ENCODE results near the gene OR52A5.
"Not testable (repeated sequence)": the region's sequence is repeated elsewhere in the genome, so short reads cannot be mapped to it uniquely, and the experiment has no call there.

The OR52A5 gene

DNA sequence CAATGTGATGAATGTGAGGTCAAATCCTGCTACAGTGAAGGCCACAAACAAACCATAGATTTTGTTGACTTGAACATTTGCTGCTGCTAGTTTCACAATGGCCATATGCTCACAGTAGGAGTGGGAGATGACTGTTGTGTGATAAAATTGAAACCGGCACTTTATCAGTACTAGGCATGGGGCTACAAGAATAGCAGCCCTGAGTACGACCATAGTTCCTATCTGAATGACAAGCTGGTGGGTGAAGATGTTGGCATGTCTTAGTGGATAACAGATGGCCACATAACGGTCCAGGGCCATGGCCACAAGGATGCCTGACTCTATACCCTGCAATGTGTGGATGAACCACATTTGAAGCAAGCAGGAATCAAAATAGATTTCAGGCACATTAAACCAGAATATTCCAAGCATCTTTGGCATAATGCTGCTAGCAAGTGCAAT lies 13.6 kb upstream of the OR52A5 start:
- no peaks in the 10 kb centered on the region for H3K4me1 ChIP-seq (ENCODE audit: control insufficient read depth, low read depth, low read length)
- H3K9ac ChIP-seq (ENCODE audit: low read length): no peak overlapping the region
- no peak overlapping the region for H3K27ac ChIP-seq (ENCODE audit: low read length)
- no peaks in the 10 kb centered on the region for H3K27me3 ChIP-seq (ENCODE audit: control insufficient read depth, insufficient read depth, low read length)
- no peaks in the 10 kb centered on the region for H3K9me3 ChIP-seq (ENCODE audit: control insufficient read depth, low read depth, low read length)
- no peak overlapping the region for H3K4me3 ChIP-seq (ENCODE audit: low read length)
- H3K36me3 ChIP-seq (ENCODE audit: control insufficient read depth, low read depth, low read length): no peaks in the 10 kb centered on the region

DNA sequence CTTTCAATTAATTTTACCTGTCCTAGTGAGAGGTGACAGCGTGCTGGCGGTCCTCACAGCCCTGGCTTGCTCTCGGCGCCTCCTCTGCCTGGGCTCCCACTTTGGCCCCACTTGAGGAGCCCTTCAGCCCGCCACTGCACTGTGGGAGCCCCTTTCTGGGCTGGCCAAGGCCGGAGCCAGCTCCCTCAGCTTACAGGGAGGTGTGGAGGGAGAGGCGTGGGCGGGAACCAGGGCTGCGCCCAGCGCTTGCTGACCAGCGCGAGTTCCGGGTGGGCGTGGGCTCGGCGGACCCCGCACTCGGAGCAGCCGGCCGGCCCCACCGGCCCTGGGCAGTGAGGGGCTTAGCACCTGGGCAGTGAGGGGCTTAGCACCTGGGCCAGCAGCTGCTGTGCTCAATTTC lies 6.0 kb upstream of the OR52A5 start:
- not testable (repeated sequence) for H3K9me3 ChIP-seq (ENCODE audit: control insufficient read depth, low read depth, low read length); H3K4me1 ChIP-seq (ENCODE audit: control insufficient read depth, low read depth, low read length); H3K27ac ChIP-seq (ENCODE audit: low read length); H3K4me3 ChIP-seq (ENCODE audit: low read length); H3K36me3 ChIP-seq (ENCODE audit: control insufficient read depth, low read depth, low read length); H3K27me3 ChIP-seq (ENCODE audit: control insufficient read depth, insufficient read depth, low read length); H3K9ac ChIP-seq (ENCODE audit: low read length)

DNA sequence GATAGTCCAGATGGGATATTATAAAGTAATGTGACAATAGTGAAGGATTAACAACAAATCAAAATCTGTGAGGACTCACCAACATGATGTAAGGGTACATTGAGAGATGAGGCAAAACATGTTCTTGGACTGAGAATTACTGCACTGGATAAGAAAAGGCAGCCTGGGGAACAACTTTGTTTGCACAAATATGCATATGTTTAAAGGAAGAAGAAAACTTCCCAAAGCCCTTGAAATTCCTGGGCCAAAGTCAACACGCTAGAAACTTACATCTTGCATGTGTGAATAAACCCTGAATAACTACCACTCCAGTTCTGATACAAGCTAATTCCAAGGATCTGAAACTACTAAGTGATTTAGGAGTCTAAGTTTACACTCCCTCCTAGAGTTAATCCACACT lies 1.1 kb downstream of the OR52A5 start:
- Histone ChIP-seq H3K27me3 (ENCODE audit: control insufficient read depth, insufficient read depth, low read length) (no peaks in the 10 kb centered on the region), H3K27ac (ENCODE audit: low read length) (no peak overlapping the region), H3K4me1 (ENCODE audit: control insufficient read depth, low read depth, low read length) (peaks cover 14% of the 10 kb centered on the region), H3K4me3 (ENCODE audit: low read length) (no peak overlapping the region), H3K36me3 (ENCODE audit: control insufficient read depth, low read depth, low read length) (no peaks in the 10 kb centered on the region), H3K9ac (ENCODE audit: low read length) (no peak overlapping the region), H3K9me3 (ENCODE audit: control insufficient read depth, low read depth, low read length) (no peaks in the 10 kb centered on the region)

DNA sequence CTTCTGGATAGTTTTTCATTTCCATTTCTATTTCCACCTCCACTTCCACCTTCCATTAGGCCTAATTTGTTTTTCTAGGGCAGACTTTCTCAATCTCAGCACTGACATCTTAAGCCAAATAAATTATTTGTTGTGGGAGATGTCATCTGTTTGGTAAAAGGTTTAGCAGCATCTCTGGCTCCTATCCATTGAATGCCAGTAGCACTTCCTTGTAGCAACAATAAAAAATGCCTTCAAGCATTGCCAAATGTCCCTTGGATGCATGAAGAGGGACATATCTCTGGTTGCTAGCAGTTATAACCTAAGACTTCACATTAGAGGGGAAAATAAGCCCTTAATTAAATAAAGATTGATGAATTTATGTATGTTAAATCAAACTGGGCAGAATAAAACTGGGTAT lies 1.9 kb downstream of the OR52A5 start:
- Histone ChIP-seq H3K4me1 (ENCODE audit: control insufficient read depth, low read depth, low read length) (peaks cover 14% of the 10 kb centered on the region), H3K36me3 (ENCODE audit: control insufficient read depth, low read depth, low read length) (no peaks in the 10 kb centered on the region), H3K27ac (ENCODE audit: low read length) (no peak overlapping the region), H3K27me3 (ENCODE audit: control insufficient read depth, insufficient read depth, low read length) (no peaks in the 10 kb centered on the region), H3K4me3 (ENCODE audit: low read length) (no peak overlapping the region), H3K9me3 (ENCODE audit: control insufficient read depth, low read depth, low read length) (no peaks in the 10 kb centered on the region), H3K9ac (ENCODE audit: low read length) (no peak overlapping the region)

DNA sequence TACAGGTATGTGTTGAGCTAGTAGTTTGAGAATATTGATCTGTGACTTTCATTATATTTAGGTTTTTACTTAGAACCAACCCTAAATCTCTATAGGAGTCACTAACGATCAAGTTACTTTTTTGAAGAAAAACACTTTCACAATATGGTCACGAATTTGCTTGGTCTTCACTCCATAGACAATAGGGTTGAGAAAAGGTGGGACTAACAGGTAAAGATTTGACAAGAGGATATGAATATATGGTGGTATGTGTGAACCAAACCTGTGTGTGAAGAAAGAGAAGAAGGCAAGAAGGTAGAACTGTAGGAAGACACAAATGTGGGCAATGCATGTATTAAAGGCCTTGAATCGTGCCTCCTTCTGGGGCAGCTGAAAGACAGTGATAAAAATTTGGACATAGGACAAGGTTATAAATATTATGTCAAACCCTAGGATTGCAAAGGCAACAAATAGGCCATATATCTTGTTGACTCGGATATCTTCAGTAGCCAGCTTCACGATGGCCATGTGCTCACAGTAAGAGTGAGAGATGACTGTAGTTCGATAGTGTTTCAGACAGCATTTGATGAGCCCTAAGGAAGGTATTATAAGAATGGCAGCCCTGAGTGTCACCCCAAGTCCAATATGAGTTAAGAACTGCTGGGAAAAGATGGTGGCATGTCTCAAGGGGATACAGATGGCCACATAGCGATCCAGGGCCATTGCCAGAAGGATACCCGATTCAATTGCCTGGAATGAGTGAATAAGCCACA lies 6.4 kb downstream of the OR52A5 start:
- Histone ChIP-seq H3K36me3 (ENCODE audit: control insufficient read depth, low read depth, low read length) (no peaks in the 10 kb centered on the region), H3K9ac (ENCODE audit: low read length) (no peak overlapping the region), H3K4me3 (ENCODE audit: low read length) (no peak overlapping the region), H3K27me3 (ENCODE audit: control insufficient read depth, insufficient read depth, low read length) (no peaks in the 10 kb centered on the region), H3K27ac (ENCODE audit: low read length) (no peak overlapping the region), H3K4me1 (ENCODE audit: control insufficient read depth, low read depth, low read length) (peaks cover 10% of the 10 kb centered on the region), H3K9me3 (ENCODE audit: control insufficient read depth, low read depth, low read length) (no peaks in the 10 kb centered on the region)

DNA sequence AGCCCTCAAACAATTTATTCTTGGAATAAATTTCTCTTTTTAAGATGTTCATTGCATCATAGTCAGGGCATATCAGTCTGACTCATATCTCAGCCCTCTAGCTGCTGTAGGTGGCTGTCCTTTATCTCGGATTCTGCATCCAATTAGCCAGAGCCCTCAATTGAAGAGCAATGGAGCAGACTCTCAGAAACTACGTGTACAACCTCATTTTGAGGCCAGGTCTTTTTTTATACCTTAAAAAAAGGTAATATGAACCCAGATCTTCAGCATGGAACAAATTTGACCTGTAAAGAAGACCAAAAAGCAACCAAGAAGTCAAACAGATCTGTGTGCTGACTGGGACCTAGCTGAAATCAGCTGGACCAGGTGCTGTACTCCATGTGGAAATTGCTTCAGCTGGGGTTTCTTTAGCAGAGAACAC lies 8.7 kb downstream of the OR52A5 start:
- H3K9me3 ChIP-seq (ENCODE audit: control insufficient read depth, low read depth, low read length): no peaks in the 10 kb centered on the region
- no peak overlapping the region for H3K9ac ChIP-seq (ENCODE audit: low read length)
- no peak overlapping the region for H3K27ac ChIP-seq (ENCODE audit: low read length)
- H3K36me3 ChIP-seq (ENCODE audit: control insufficient read depth, low read depth, low read length): no peaks in the 10 kb centered on the region
- no peaks in the 10 kb centered on the region for H3K4me1 ChIP-seq (ENCODE audit: control insufficient read depth, low read depth, low read length)
- H3K27me3 ChIP-seq (ENCODE audit: control insufficient read depth, insufficient read depth, low read length): no peaks in the 10 kb centered on the region
- no peak overlapping the region for H3K4me3 ChIP-seq (ENCODE audit: low read length)

DNA sequence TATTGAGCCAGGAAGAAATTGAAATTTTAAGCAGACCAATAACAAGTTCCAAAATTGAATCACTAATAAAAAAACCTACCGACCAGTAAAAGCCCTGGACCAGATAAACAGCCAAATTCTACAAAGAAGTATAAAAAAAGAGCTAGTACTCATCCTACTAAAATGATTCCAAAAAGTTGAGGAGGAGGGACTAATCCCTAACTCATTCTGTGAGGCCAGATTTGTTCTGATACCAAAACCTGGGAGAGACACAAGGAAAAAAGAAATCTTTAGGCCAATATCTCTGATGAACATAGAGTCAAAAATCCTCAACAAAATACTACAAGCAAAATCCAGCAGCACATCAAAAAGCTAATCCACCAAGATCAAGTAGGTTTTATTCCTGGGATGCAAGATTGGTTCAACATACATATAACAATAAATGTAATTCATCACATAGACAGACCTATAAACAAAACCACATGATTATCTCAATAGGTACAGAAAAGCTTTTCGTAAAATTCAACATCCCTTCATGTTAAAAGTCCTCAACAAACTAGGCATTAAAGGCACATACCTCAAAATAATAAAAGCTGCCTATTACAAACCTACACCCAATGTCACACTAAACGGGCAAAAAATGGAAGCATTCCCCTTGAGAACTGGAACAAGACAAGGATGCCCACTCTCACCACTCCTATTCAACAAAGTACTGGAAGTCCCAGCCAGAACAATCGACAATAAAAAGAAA lies 13.1 kb downstream of the OR52A5 start:
- H3K4me1 ChIP-seq (ENCODE audit: control insufficient read depth, low read depth, low read length): no peaks in the 10 kb centered on the region
- H3K9me3 ChIP-seq (ENCODE audit: control insufficient read depth, low read depth, low read length): no peaks in the 10 kb centered on the region
- no peaks in the 10 kb centered on the region for H3K36me3 ChIP-seq (ENCODE audit: control insufficient read depth, low read depth, low read length)
- no peak overlapping the region for H3K4me3 ChIP-seq (ENCODE audit: low read length)
- H3K27me3 ChIP-seq (ENCODE audit: control insufficient read depth, insufficient read depth, low read length): no peaks in the 10 kb centered on the region
- no peak overlapping the region for H3K27ac ChIP-seq (ENCODE audit: low read length)
- no peak overlapping the region for H3K9ac ChIP-seq (ENCODE audit: low read length)

DNA sequence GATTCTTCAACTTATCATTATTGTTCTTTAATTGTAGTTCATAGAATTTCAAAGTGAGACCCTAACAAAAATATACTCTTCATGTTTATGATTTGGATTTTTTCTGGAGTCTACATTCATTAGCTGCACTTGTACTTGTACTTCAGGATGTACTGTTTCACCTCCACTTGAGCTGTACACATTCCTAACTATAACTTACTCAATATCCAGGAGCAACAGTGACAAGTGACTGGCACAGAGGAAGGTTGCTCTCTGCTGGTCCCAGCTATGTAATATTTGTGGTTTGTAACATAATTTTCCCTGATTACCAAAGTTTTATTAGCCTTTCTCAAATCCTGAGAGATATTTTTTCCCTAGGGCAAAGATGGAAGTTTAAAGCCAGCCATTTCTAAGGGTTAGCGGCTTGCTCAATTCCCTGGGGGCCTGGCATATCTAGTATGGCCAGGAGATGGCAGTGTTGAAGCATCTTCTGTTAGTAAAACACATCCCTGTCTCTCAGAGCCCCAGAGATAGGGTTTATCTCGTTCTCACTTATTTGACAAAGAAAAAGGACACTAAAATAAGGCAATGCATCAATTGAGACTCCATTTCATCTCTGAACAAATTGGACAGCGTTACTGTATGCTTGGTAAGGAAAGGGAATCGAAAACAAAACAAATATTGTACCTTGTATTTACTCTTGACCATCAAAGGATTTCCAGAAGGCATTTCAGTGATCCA lies 14.2 kb downstream of the OR52A5 start:
- H3K9me3 ChIP-seq (ENCODE audit: control insufficient read depth, low read depth, low read length): no peaks in the 10 kb centered on the region
- H3K4me1 ChIP-seq (ENCODE audit: control insufficient read depth, low read depth, low read length): no peaks in the 10 kb centered on the region
- H3K9ac ChIP-seq (ENCODE audit: low read length): no peak overlapping the region
- no peak overlapping the region for H3K4me3 ChIP-seq (ENCODE audit: low read length)
- no peaks in the 10 kb centered on the region for H3K27me3 ChIP-seq (ENCODE audit: control insufficient read depth, insufficient read depth, low read length)
- no peaks in the 10 kb centered on the region for H3K36me3 ChIP-seq (ENCODE audit: control insufficient read depth, low read depth, low read length)
- no peak overlapping the region for H3K27ac ChIP-seq (ENCODE audit: low read length)

DNA sequence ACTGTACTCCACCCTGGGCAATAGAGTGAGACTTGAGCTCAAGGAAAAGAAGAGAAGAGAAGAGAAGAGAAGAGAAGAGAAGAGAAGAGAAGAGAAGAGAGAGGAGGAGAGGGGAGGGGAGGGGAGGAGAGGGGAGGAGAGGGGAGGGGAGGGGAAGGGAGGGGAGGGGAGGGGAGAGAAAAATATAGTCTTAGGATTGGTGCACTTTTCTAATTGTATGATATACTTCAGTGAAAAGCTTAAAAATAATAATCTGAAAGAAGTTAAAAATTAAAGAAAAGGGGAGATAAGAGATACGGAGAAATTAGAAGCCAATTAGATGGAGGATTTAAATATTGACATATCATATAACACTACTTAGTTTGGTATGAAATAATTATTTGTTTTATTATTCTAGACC lies 19.3 kb downstream of the OR52A5 start:
- no peak overlapping the region for H3K9ac ChIP-seq (ENCODE audit: low read length)
- no peaks in the 10 kb centered on the region for H3K9me3 ChIP-seq (ENCODE audit: control insufficient read depth, low read depth, low read length)
- H3K36me3 ChIP-seq (ENCODE audit: control insufficient read depth, low read depth, low read length): no peaks in the 10 kb centered on the region
- no peak overlapping the region for H3K4me3 ChIP-seq (ENCODE audit: low read length)
- H3K27me3 ChIP-seq (ENCODE audit: control insufficient read depth, insufficient read depth, low read length): no peaks in the 10 kb centered on the region
- H3K27ac ChIP-seq (ENCODE audit: low read length): no peak overlapping the region
- H3K4me1 ChIP-seq (ENCODE audit: control insufficient read depth, low read depth, low read length): no peaks in the 10 kb centered on the region

DNA sequence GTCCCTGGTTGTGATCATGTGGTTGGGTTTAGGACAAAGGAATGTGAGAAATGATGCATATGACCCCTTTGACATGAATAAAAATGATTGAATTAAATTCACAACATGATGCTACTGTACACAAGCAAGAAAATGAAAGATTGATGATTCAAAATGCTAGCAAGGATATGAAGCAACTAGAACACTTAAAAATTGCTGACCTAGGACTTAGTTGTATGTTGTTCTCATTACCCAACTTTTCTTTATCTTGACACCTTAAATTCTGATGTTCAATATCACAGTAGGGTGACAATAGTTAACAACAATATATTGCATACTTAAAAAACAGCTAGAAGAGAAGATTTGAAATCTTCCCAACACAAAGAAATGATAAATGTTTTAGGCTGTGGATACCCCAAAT lies 20.6 kb downstream of the OR52A5 start:
- Histone ChIP-seq H3K27me3 (ENCODE audit: control insufficient read depth, insufficient read depth, low read length) (no peaks in the 10 kb centered on the region), H3K9ac (ENCODE audit: low read length) (no peak overlapping the region), H3K27ac (ENCODE audit: low read length) (no peak overlapping the region), H3K9me3 (ENCODE audit: control insufficient read depth, low read depth, low read length) (no peaks in the 10 kb centered on the region), H3K4me3 (ENCODE audit: low read length) (no peak overlapping the region), H3K4me1 (ENCODE audit: control insufficient read depth, low read depth, low read length) (no peaks in the 10 kb centered on the region), H3K36me3 (ENCODE audit: control insufficient read depth, low read depth, low read length) (no peaks in the 10 kb centered on the region)

DNA sequence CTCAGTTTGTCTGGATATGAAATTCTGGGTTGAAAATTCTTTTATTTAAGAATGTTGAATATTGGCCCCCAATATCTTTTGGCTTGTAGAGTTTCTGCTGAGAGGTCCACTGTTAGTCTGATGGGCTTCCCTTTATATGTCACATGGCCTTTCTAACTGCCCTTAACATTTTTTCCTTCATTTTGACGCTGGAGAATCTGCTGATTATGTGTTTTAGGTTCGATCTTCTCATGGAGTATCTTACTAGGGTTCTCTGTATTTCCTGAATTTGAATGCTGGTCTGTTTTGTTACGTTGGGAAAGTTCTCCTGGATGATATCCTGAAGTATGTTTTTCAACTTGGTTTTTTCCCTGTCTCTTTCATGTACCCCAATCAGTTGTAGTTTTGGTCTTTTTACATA lies 22.8 kb downstream of the OR52A5 start:
- Histone ChIP-seq H3K4me1 (ENCODE audit: control insufficient read depth, low read depth, low read length) (no peaks in the 10 kb centered on the region), H3K9me3 (ENCODE audit: control insufficient read depth, low read depth, low read length) (no peaks in the 10 kb centered on the region), H3K27me3 (ENCODE audit: control insufficient read depth, insufficient read depth, low read length) (no peaks in the 10 kb centered on the region), H3K36me3 (ENCODE audit: control insufficient read depth, low read depth, low read length) (no peaks in the 10 kb centered on the region), H3K9ac (ENCODE audit: low read length) (no peak overlapping the region), H3K4me3 (ENCODE audit: low read length) (no peak overlapping the region), H3K27ac (ENCODE audit: low read length) (no peak overlapping the region)
